Naive thymus-derived CD8-positive, alpha-beta T cell (primary cell): Measurements from ENCODE around the gene GPR137. TPM values are rescaled to one million over a fixed set of nuclear protein-coding genes. Genes with fewer than 3 reads are reported as not detected.
A peak's percentile ranks its signal among the peaks of the same experiment; 100 is the strongest.

ENCODE experiments used
- ATAC-seq, 2 donors: fragments of 150-1000 bp; cut with Tn5 transposase in 1 of 2; sonication (Bioruptor Pico), chemical (Tn5 transposase) in 1 of 2; 1 replicate in 1 of 2; 2 replicates in 1 of 2; pipeline ENCODE4 v1.10.0; 2021; ENCODE audit warnings: mild to moderate bottlenecking in 2 of 2, moderate library complexity in 2 of 2
- POLR2A ChIA-PET: fragments of 350-600 bp; sonication (Branson Sonifier 250); formaldehyde crosslinking; loops from one replicate; lab custom pipeline; 2021; ENCODE audit warnings: antibody characterized with exemption; lab: Charles Lee
- DNase-seq, 10 donors: peaks; one replicate each; pipeline versions ENCODE4 v3.0.0 to v3.0.0-alpha.2; 2020 to 2022
- H3K27ac Mint-ChIP-seq, 10 donors: one replicate each; pipeline ENCODE4 v1.8.0; 2020 to 2022; ENCODE audit warnings: mild to moderate bottlenecking in 10 of 10, mixed read lengths in 10 of 10, moderate library complexity in 4 of 10, inconsistent platforms in 1 of 10
- H3K27me3 Mint-ChIP-seq, 5 donors: one replicate each; pipeline ENCODE4 v1.8.0; 2021 to 2022; ENCODE audit warnings: mixed read lengths in 5 of 5
- H3K36me3 Mint-ChIP-seq, 3 donors: one replicate each; pipeline ENCODE4 v1.8.0; 2020 to 2022; ENCODE audit warnings: mixed read lengths in 3 of 3, mild to moderate bottlenecking in 2 of 3, inconsistent platforms in 1 of 3
- H3K4me1 Mint-ChIP-seq, 4 donors: one replicate each; pipeline ENCODE4 v1.8.0; 2021 to 2022; ENCODE audit warnings: mixed read lengths in 4 of 4
- H3K4me3 Mint-ChIP-seq, 10 donors: one replicate each; pipeline ENCODE4 v1.8.0; 2020 to 2022; ENCODE audit warnings: mild to moderate bottlenecking in 10 of 10, mixed read lengths in 10 of 10, moderate library complexity in 6 of 10, inconsistent platforms in 1 of 10
- H3K9me3 Mint-ChIP-seq, 9 donors: one replicate each; pipeline ENCODE4 v1.8.0; 2020 to 2022; ENCODE audit warnings: mixed read lengths in 9 of 9, mild to moderate bottlenecking in 3 of 9, inconsistent platforms in 1 of 9, moderate library complexity in 1 of 9
- polyA plus RNA-seq, 3 donors: library from polyadenylated mRNA; unstranded; fragments of 300-500 nt; fragmentation: Illumina TruSeq; gene quantifications; one replicate each; pipeline ENCODE4 v1.2.3, GENCODE V29; 2021
- total RNA-seq, 8 experiments: library from RNA in 2 of 8; stranded (reverse) in 2 of 8; gene quantifications; one replicate each; pipeline ENCODE4 v1.2.3 and lab custom pipeline; 2021 to 2026

The GPR137 gene
- total RNA-seq (10 to 100 TPM; 33.0 to 33.3 TPM), polyA plus RNA-seq (1 to 10 TPM; 4.8 to 6.9 (median 6.4) TPM), total RNA-seq (lab: John Stamatoyannopoulos, UW) (15.7 to 35.8 (median 26.3) reads per million in 6 experiments)

GRCh38 chr11:64284962-64285884, at the start of gene GPR137:
GPR137 (plus strand) TSS chr11:64285848; CDS start chr11:64286525, 677 bp downstream.
- Mint-ChIP-seq H3K4me1 (peaks cover 8 to 29% (median 21%) of the 10 kb centered on the region in 4 donors), H3K27me3 (peaks cover 0 to under 1% (median 0%) of the 10 kb centered on the region in 5 donors)

GRCh38 chr11:64237484-64237951, 48.1 kb upstream of the GPR137 start:
- Mint-ChIP-seq H3K9me3 (no peaks in the 10 kb centered on the region), H3K27me3 (no peaks in the 10 kb centered on the region), H3K4me1 (peaks cover 10 to 44% (median 43%) of the 10 kb centered on the region in 4 donors), H3K27ac (peak overlapping the region in 6 of 10 donors; percentile 13 to 74 (median 61)), H3K4me3 (peak overlapping the region in 2 of 10 donors; percentile 30 to 72), H3K36me3 (peaks cover 0 to 13% (median 0%) of the 10 kb centered on the region in 3 donors)
- POLR2A ChIA-PET = interaction anchor here (0.6 to 16.0 kb wide), 5 partner anchors 11 to 80 kb away, joined by 3 to 290 read pairs (median 4); partner anchors contain the start of genes FERMT3, NUDT22, TRMT112 and TRPT1
- no peak for DNase-seq
- no peak for ATAC-seq

More at GRCh38 chr11:64284962-64285884, at the start of gene GPR137:
- Mint-ChIP-seq H3K9me3 (no peaks in the 10 kb centered on the region), H3K4me3 (peak within 1 kb of the TSS; percentile 85 to 94 (median 90)), H3K27ac (peak within 1 kb of the TSS; percentile 74 to 99 (median 97)), H3K36me3 (peaks cover 0 to 9% (median 2%) of the 10 kb centered on the region in 3 donors)
- DNase-seq (peak; percentile 86 to 100 (median 92)), ATAC-seq (peak; percentile 72 to 79)
- POLR2A ChIA-PET = interaction anchor here (0.5 to 9.9 kb wide), 18 partner anchors 10 to 494 kb away, joined by 3 to 140 read pairs (median 6); partner anchors contain the start of genes DNAJC4, ESRRA, FERMT3 and FKBP2

- DNase-seq (no peak), ATAC-seq (no peak)
- H3K27ac Mint-ChIP-seq = peak overlapping the region in 8 of 10 donors; percentile 29 to 92 (median 68)
- no peaks in the 10 kb centered on the region for H3K27me3 Mint-ChIP-seq
- H3K4me1 Mint-ChIP-seq = peaks cover 11 to 43% (median 41%) of the 10 kb centered on the region in 4 donors
- no peaks in the 10 kb centered on the region for H3K9me3 Mint-ChIP-seq
- peaks cover 0 to 13% (median 0%) of the 10 kb centered on the region in 3 donors for H3K36me3 Mint-ChIP-seq
- peak overlapping the region in 3 of 10 donors; percentile 7 to 57 (median 34) for H3K4me3 Mint-ChIP-seq
- POLR2A ChIA-PET = interaction anchor here (1.1 to 1.8 kb wide), 3 partner anchors 12 to 79 kb away, joined by 3 to 4 read pairs (median 3); partner anchors contain the start of genes NUDT22, TRMT112 and TRPT1
Measured at GRCh38 chr11:64238076-64238475, 47.6 kb upstream of the GPR137 start.

- peaks cover 13 to 44% (median 41%) of the 10 kb centered on the region in 4 donors for H3K4me1 Mint-ChIP-seq
- peak overlapping the region in 6 of 10 donors; percentile 4 to 72 (median 13) for H3K4me3 Mint-ChIP-seq
Measured at GRCh38 chr11:64238999-64239398, 46.6 kb upstream of the GPR137 start.

GRCh38 chr11:64239662-64240434, 45.8 kb upstream of the GPR137 start:
- ATAC-seq (no peak), DNase-seq (no peak)
- H3K27me3 Mint-ChIP-seq = no peaks in the 10 kb centered on the region
- H3K9me3 Mint-ChIP-seq = no peaks in the 10 kb centered on the region
- peaks cover 0 to 15% (median 0%) of the 10 kb centered on the region in 3 donors for H3K36me3 Mint-ChIP-seq
- POLR2A ChIA-PET = interaction anchor here (1.0 to 13.8 kb wide), 5 partner anchors 14 to 1422 kb away, joined by 3 to 176 read pairs (median 69); partner anchors contain the start of genes FERMT3, NUDT22, STIP1 and TRPT1
- H3K4me3 Mint-ChIP-seq = peak overlapping the region; percentile 86 to 96 (median 93)
- H3K4me1 Mint-ChIP-seq = peaks cover 13 to 48% (median 40%) of the 10 kb centered on the region in 4 donors
- H3K27ac Mint-ChIP-seq = peak overlapping the region; percentile 96 to 100 (median 99)

More at GRCh38 chr11:64238999-64239398, 46.6 kb upstream of the GPR137 start:
- no peak for DNase-seq
- peaks cover 0 to 15% (median 0%) of the 10 kb centered on the region in 3 donors for H3K36me3 Mint-ChIP-seq
- H3K27me3 Mint-ChIP-seq = no peaks in the 10 kb centered on the region
- POLR2A ChIA-PET = interaction anchor here (1.1 to 13.8 kb wide), 2 partner anchors 33 to 66 kb away, joined by 3 to 176 read pairs; partner anchors contain the start of gene FERMT3
- no peaks in the 10 kb centered on the region for H3K9me3 Mint-ChIP-seq
- H3K27ac Mint-ChIP-seq = peak overlapping the region in 9 of 10 donors; percentile 13 to 100 (median 83)
- ATAC-seq = no peak

- Mint-ChIP-seq H3K36me3 (peaks cover 0 to 15% (median 0%) of the 10 kb centered on the region in 3 donors), H3K9me3 (no peaks in the 10 kb centered on the region), H3K27ac (peak within 1 kb of the TSS; percentile 96 to 100 (median 99)), H3K27me3 (no peaks in the 10 kb centered on the region), H3K4me1 (peaks cover 12 to 47% (median 40%) of the 10 kb centered on the region in 4 donors), H3K4me3 (peak within 1 kb of the TSS; percentile 86 to 96 (median 93))
- DNase-seq (peak; percentile 96 to 99 (median 98)), ATAC-seq (peak; percentile 73 to 75)
- POLR2A ChIA-PET = interaction anchor here (0.6 to 13.8 kb wide), 16 partner anchors 7 to 1487 kb away, joined by 3 to 176 read pairs (median 8); partner anchors contain the start of genes BAD, DNAJC4, ESRRA and FERMT3
Measured at GRCh38 chr11:64240435-64241240, 45.0 kb upstream of the GPR137 start, which contains the start of gene FKBP2. FKBP2 (plus strand) TSS chr11:64241095; CDS start chr11:64242388, 1,293 bp downstream.

GRCh38 chr11:64241241-64241490, 44.5 kb upstream of the GPR137 start:
- Mint-ChIP-seq H3K4me3 (peak overlapping the region; percentile 86 to 96 (median 93)), H3K27me3 (no peaks in the 10 kb centered on the region), H3K4me1 (peaks cover 16 to 48% (median 42%) of the 10 kb centered on the region in 4 donors), H3K36me3 (peaks cover 0 to 15% (median 0%) of the 10 kb centered on the region in 3 donors), H3K27ac (peak overlapping the region; percentile 96 to 100 (median 99)), H3K9me3 (no peaks in the 10 kb centered on the region)
- POLR2A ChIA-PET = interaction anchor here (0.6 to 13.8 kb wide), 16 partner anchors 8 to 1487 kb away, joined by 3 to 176 read pairs (median 8); partner anchors contain the start of genes BAD, DNAJC4, ESRRA and FERMT3
- peak in 6 of 10 donors; percentile 98 to 100 (median 100) for DNase-seq
- ATAC-seq = peak; percentile 78

GRCh38 chr11:64241491-64242374, 43.9 kb upstream of the GPR137 start:
- Mint-ChIP-seq H3K27ac (peak overlapping the region; percentile 96 to 100 (median 99)), H3K9me3 (no peaks in the 10 kb centered on the region), H3K36me3 (peaks cover 0 to 15% (median 0%) of the 10 kb centered on the region in 3 donors), H3K4me3 (peak overlapping the region; percentile 86 to 96 (median 93)), H3K4me1 (peaks cover 16 to 48% (median 43%) of the 10 kb centered on the region in 4 donors), H3K27me3 (no peaks in the 10 kb centered on the region)
- peak in 4 of 10 donors; percentile 99 to 100 (median 99) for DNase-seq
- ATAC-seq = peak; percentile 4 to 13
- POLR2A ChIA-PET = interaction anchor here (0.6 to 13.8 kb wide), 17 partner anchors 8 to 1488 kb away, joined by 3 to 176 read pairs (median 11); partner anchors contain the start of genes BAD, CATSPERZ, DNAJC4 and ESRRA

- peaks cover 19 to 56% (median 52%) of the 10 kb centered on the region in 4 donors for H3K4me1 Mint-ChIP-seq
- DNase-seq (no peak), ATAC-seq (no peak)
- H3K27ac Mint-ChIP-seq = peak overlapping the region in 8 of 10 donors; percentile 12 to 86 (median 64)
- H3K4me3 Mint-ChIP-seq = peak overlapping the region; percentile 42 to 96 (median 63)
- POLR2A ChIA-PET = interaction anchor here (0.7 to 13.8 kb wide), 15 partner anchors 8 to 1402 kb away, joined by 3 to 176 read pairs (median 11); partner anchors contain the start of genes BAD, CATSPERZ, DNAJC4 and ESRRA
- peaks cover 0 to 3% (median 0%) of the 10 kb centered on the region in 3 donors for H3K36me3 Mint-ChIP-seq
- no peaks in the 10 kb centered on the region for H3K27me3 Mint-ChIP-seq
- H3K9me3 Mint-ChIP-seq = no peaks in the 10 kb centered on the region
Measured at GRCh38 chr11:64243236-64243854, 42.3 kb upstream of the GPR137 start.
